ENCODE results near the gene DOP1B. TPM values are rescaled to one million over a fixed set of nuclear protein-coding genes. Genes with fewer than 3 reads are reported as not detected.

Gene DOP1B
- total and polyA plus RNA-seq, 10 donors, result 2.9 to 29.2 (median 21.9) TPM

DNA sequence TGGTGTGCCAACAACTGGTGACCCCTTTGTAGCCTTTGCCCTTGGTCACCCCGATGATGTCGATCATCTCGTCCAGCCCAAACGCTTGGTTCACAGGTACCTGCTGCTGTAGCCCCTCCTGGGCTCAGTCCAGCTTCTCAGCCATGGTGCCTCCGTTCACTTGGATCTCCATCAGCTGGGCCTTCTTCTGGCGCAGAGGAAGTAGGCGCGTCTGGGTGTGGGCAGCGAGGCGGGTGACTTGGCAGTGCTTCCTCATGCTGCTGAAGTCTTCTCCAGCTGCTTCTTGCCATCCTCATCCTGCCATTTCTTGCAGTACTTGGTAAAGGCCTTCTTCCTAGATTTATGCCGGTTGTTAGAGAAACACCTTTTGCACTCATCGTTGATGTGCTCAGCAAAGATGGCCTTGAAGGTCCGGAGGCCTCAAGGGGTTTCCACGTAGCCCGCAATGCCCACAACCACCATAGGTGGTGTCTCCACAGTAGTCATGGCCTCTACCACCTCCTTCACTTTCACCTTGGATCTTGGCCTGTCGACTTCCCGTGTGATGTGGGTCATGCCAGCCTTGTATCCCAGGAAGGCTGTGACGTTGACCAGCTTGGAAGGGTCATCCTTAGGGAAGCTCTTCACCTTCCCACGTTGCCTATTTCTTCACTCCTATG, 13.0 kb downstream of the DOP1B start:
- DNase-seq, result peak; percentile 82
- H3K9me3 ChIP-seq, result no peaks in the 10 kb centered on the region
- H3K27me3 ChIP-seq (replicated peaks in 1 of 7), result no peaks in the 10 kb centered on the region
- no peak overlapping the region for H3K27ac ChIP-seq
- intact Hi-C loops (cut with DNase I; ENCODE audit: low total_unique reads), result no loop called here
- H3K36me3 ChIP-seq, result peaks cover 0 to 63% (median 18%) of the 10 kb centered on the region in 6 donors
- peaks cover 5 to 49% (median 21%) of the 10 kb centered on the region in 6 donors for H3K4me1 ChIP-seq
- TF ChIP-seq POLR2AphosphoS5 (IDR thresholded peaks at IDR 0.05) (no peak), CTCF (IDR thresholded peaks at IDR 0.05 in 8 of 11, conservative IDR thresholded peaks at IDR 0.05 in 3 of 11) (no peak), POLR2A (IDR thresholded peaks at IDR 0.05) (no peak)
- WGBS, 5 donors, result 77 to 92% (median 90%) methylated on average over 15 to 19 of the region's 19 CpGs
- H3K4me3 ChIP-seq, result no peak overlapping the region

DNA sequence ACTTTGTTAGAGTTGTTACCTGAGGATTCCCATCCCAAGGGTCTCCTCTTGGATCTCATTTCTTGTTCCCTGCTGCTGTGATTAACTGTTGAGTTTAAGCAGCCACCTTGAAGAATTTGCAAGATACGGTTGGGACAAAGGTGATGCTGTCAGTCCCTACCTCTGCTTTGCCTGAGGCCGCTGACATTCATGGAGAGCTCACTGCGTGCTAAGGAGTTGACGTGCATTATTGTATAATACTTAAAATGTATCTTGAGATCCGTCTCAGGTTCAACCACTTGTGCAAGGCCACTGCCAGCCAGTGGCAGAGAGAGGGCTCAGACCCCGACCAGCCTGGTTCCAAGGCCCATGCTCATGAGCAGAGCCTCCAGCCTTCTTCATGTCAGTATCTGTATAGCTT, 14.2 kb downstream of the DOP1B start:
- Histone ChIP-seq H3K4me1 (peaks cover 5 to 49% (median 21%) of the 10 kb centered on the region in 6 donors), H3K27me3 (replicated peaks in 1 of 7) (no peaks in the 10 kb centered on the region), H3K27ac (no peak overlapping the region), H3K9me3 (no peaks in the 10 kb centered on the region), H3K36me3 (peaks cover 0 to 59% (median 18%) of the 10 kb centered on the region in 6 donors), H3K4me3 (no peak overlapping the region)
- TF ChIP-seq POLR2A (IDR thresholded peaks at IDR 0.05) (no peak), POLR2AphosphoS5 (IDR thresholded peaks at IDR 0.05) (no peak), CTCF (IDR thresholded peaks at IDR 0.05 in 8 of 11, conservative IDR thresholded peaks at IDR 0.05 in 3 of 11) (no peak)
- intact Hi-C loops (cut with DNase I; ENCODE audit: low total_unique reads), result no loop called here
- 93 to 97% (median 94%) methylated on average over 6 of the region's 6 CpGs for WGBS, 5 donors
- DNase-seq, result no peak

- no peak for DNase-seq
- H3K36me3 ChIP-seq, result peaks cover 0 to 54% (median 17%) of the 10 kb centered on the region in 6 donors
- 80 to 88% (median 85%) methylated on average over 5 of the region's 5 CpGs for WGBS, 5 donors
- no peaks in the 10 kb centered on the region for H3K9me3 ChIP-seq
- TF ChIP-seq POLR2AphosphoS5 (IDR thresholded peaks at IDR 0.05) (no peak), POLR2A (IDR thresholded peaks at IDR 0.05) (no peak), CTCF (IDR thresholded peaks at IDR 0.05 in 8 of 11, conservative IDR thresholded peaks at IDR 0.05 in 3 of 11) (no peak)
- peak overlapping the region in 4 of 8 donors; percentile 22 to 76 (median 56) for H3K27ac ChIP-seq
- no peak overlapping the region for H3K4me3 ChIP-seq
- intact Hi-C loops (cut with DNase I; ENCODE audit: low total_unique reads), result no loop called here
- H3K4me1 ChIP-seq, result peaks cover 5 to 52% (median 21%) of the 10 kb centered on the region in 6 donors
- no peaks in the 10 kb centered on the region for H3K27me3 ChIP-seq (replicated peaks in 1 of 7)
These were observed 14.7 kb downstream of the DOP1B start for GRCh38 chr21:36171336-36171735.

DNA sequence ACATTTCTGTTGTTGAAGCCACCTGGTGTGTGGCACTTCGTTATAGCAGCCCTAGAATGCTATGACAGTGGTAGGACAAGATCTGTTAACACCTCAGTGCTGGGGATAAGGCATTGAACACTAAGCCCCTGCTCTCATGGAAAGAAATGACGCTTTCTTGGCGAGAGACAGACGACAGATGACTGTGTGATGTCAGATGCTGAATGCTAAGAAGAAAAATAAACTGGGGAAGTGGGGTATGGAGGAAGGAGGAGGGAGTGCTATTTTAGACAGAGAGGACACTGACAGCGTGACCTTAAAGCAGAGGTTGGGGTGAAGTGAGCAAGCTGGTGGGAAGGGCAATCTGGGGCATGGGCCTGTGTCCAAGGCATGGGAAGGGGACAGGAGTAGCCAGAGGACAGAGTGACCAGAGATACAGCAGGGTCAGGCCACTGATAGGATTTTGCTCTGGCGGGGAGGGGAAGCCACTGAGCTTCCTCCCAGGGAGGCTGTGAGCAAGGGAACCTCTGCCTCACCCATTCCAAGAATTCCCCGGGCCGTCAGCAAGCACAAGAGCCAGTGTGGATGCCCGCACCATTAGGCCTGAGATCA, 15.2 kb downstream of the DOP1B start:
- no peak overlapping the region for H3K4me3 ChIP-seq
- H3K9me3 ChIP-seq, result no peaks in the 10 kb centered on the region
- H3K36me3 ChIP-seq, result peaks cover 0 to 53% (median 13%) of the 10 kb centered on the region in 6 donors
- no peak for DNase-seq
- TF ChIP-seq CTCF (IDR thresholded peaks at IDR 0.05 in 8 of 11, conservative IDR thresholded peaks at IDR 0.05 in 3 of 11) (no peak), POLR2A (IDR thresholded peaks at IDR 0.05) (no peak), POLR2AphosphoS5 (IDR thresholded peaks at IDR 0.05) (no peak)
- peak overlapping the region in 4 of 8 donors; percentile 22 to 76 (median 56) for H3K27ac ChIP-seq
- intact Hi-C loops (cut with DNase I; ENCODE audit: low total_unique reads), result no loop called here
- 65 to 77% (median 70%) methylated on average over 9 of the region's 9 CpGs for WGBS, 5 donors
- H3K4me1 ChIP-seq, result peaks cover 5 to 57% (median 21%) of the 10 kb centered on the region in 6 donors
- no peaks in the 10 kb centered on the region for H3K27me3 ChIP-seq (replicated peaks in 1 of 7)

All from spleen (tissue), 11 donors.